ENCODE measurements around the gene NKAIN2.

Gene NKAIN2

GRCh38 chr6:124769811-124770544, 966.3 kb downstream of the NKAIN2 start:
- no peak for DNase-seq (ENCODE audit: low spot score)

GRCh38 chr6:124770784-124771183, 967.1 kb downstream of the NKAIN2 start:
- DNase-seq (ENCODE audit: low spot score), result no peak

- no peak for DNase-seq (ENCODE audit: low spot score)
Measured at GRCh38 chr6:124772733-124773319, 969.2 kb downstream of the NKAIN2 start.

GRCh38 chr6:124775121-124775520, 971.5 kb downstream of the NKAIN2 start:
- no peak for DNase-seq (ENCODE audit: low spot score)

- DNase-seq (ENCODE audit: low spot score), result no peak
Measured at GRCh38 chr6:124777863-124778262, 974.2 kb downstream of the NKAIN2 start.

- DNase-seq (ENCODE audit: low spot score), result no peak
Measured at GRCh38 chr6:124780623-124781022, 977.0 kb downstream of the NKAIN2 start.

GRCh38 chr6:124783344-124783743, 979.7 kb downstream of the NKAIN2 start:
- no peak for DNase-seq (ENCODE audit: low spot score)

- no peak for DNase-seq (ENCODE audit: low spot score)
Measured at GRCh38 chr6:124791156-124791555, 987.5 kb downstream of the NKAIN2 start.

GRCh38 chr6:124792386-124792785, 988.7 kb downstream of the NKAIN2 start:
- no peak for DNase-seq (ENCODE audit: low spot score)

GRCh38 chr6:124793398-124793797, 989.7 kb downstream of the NKAIN2 start:
- no peak for DNase-seq (ENCODE audit: low spot score)

GRCh38 chr6:124795643-124796463, 992.2 kb downstream of the NKAIN2 start:
- DNase-seq (ENCODE audit: low spot score), result no peak

- no peak for DNase-seq (ENCODE audit: low spot score)
Measured at GRCh38 chr6:124796464-124796970, 992.9 kb downstream of the NKAIN2 start.

- no peak for DNase-seq (ENCODE audit: low spot score)
Measured at GRCh38 chr6:124797224-124797623, 993.6 kb downstream of the NKAIN2 start.

GRCh38 chr6:124798942-124799496, 995.4 kb downstream of the NKAIN2 start:
- DNase-seq (ENCODE audit: low spot score), result no peak

- no peak for DNase-seq (ENCODE audit: low spot score)
Measured at GRCh38 chr6:124799638-124800037, 996.0 kb downstream of the NKAIN2 start.

GRCh38 chr6:124800222-124800621, 996.6 kb downstream of the NKAIN2 start:
- DNase-seq (ENCODE audit: low spot score), result no peak

GRCh38 chr6:124812067-124812466, 1008.4 kb downstream of the NKAIN2 start:
- DNase-seq (ENCODE audit: low spot score), result no peak

- DNase-seq (ENCODE audit: low spot score), result no peak
Measured at GRCh38 chr6:124819346-124819745, 1015.7 kb downstream of the NKAIN2 start.

- DNase-seq (ENCODE audit: low spot score), result no peak
Measured at GRCh38 chr6:124822204-124822613, 1018.5 kb downstream of the NKAIN2 start.

- no peak for DNase-seq (ENCODE audit: low spot score)
Measured at GRCh38 chr6:124822721-124823120, 1019.1 kb downstream of the NKAIN2 start.

GRCh38 chr6:124823240-124824111, 1019.8 kb downstream of the NKAIN2 start:
- no peak for DNase-seq (ENCODE audit: low spot score)
